GM13976 (cell line): ENCODE results near the gene SCART1.
"Not testable (repeated sequence)": the region's sequence is repeated elsewhere in the genome, so short reads cannot be mapped to it uniquely, and the experiment has no call there.

Experiments
- DNase-seq: peaks from one replicate; pipeline ENCODE4 v3.0.0; 2012; ENCODE audit warnings: low spot score
- in situ Hi-C: fragments of 300-500 bp; cut with MboI; formaldehyde crosslinking; loops from one replicate; pipeline ENCODE4 v1.12.0; 2022; ENCODE audit warnings: low sequenced_read_pairs, mixed read lengths, inconsistent platforms; ENCODE audit not compliant: unreplicated experiment
- TF ChIP-seq, protein P1 (sequence below): IDR thresholded peaks from 2 replicates; pipeline ENCODE4 v1.5.1; 2012; ENCODE audit warnings: borderline replicate concordance, mild to moderate bottlenecking; ENCODE audit not compliant: insufficient read depth; ENCODE audit errors: extremely low read depth, missing control alignments, control extremely low read depth

SCART1 gene

DNA sequence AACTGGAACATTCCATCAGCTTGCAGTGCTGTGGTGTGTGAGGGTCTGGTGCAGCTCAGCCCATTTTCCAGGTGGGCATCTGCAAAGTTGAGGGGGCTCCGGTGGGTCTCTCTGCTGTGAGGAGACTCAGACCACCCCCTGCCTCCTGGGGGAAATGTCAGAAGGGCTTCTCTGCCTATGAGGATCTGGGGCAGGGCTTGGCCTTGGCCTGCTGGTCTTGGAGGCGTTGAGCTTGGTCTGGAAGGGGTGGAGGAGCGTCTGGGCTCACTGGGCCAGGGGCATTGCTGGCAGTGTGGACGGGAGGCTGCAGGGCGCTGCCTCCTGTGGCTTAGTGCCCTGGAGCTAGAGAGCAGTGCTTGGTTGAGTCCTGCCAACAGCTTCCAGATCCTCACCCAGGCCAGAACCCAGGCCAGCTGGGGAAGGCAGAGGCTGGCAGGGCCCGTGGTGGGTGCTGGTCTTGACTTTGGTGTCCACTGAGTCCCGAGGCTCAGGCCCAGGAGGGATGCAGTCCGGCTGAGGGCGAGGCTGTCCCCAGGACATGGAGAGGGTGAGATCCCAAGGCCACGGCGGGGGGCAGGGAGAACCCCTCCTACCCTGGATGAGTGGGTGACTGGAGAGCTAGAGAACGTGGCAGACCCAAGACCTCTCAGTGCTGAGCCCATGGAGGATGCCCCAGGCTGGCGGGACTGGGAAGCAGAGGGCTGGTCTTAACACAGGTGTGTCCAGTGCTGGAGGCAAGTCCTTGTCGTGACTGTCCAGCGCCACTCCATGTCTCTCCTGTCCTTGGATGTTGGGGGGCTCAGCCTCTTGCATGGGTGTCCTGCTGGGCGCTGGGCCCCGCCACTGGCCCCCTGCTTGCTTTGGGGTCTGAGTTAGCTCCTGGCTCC is 32.2 kb upstream of the SCART1 start:
- in situ Hi-C loops, result no loop called here

DNA sequence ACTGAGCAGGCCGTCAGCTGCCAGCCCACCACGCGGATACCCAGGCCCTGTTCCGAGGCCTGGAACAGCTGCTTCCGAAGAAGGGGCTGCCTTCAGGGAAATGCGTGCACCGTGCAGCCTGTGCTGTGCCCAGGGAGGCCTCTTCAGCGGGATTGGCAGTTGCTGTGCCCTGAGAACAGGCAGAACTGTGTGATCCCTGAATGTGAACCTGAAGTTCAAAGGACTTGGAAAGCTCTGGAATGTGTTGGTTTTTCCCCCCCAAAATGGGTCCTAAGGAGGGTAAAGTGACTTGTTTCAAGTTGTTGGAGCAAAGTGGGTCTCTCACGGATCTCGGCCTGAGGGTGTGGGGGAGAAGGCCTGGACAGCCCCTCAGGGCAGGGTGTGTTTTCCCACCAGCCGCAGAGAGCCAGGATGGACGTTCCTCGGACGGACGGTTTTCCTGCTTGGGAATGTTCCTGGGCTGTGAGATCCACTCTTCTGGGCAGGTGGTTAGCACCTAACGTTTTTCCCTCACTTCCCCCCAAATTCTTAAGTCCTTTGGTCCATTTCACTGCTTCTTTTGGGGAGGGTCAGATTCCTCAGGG is 31.4 kb upstream of the SCART1 start:
- peak; percentile 34 for DNase-seq
- in situ Hi-C loops, result no loop called here
- TF ChIP-seq, protein P1, sequence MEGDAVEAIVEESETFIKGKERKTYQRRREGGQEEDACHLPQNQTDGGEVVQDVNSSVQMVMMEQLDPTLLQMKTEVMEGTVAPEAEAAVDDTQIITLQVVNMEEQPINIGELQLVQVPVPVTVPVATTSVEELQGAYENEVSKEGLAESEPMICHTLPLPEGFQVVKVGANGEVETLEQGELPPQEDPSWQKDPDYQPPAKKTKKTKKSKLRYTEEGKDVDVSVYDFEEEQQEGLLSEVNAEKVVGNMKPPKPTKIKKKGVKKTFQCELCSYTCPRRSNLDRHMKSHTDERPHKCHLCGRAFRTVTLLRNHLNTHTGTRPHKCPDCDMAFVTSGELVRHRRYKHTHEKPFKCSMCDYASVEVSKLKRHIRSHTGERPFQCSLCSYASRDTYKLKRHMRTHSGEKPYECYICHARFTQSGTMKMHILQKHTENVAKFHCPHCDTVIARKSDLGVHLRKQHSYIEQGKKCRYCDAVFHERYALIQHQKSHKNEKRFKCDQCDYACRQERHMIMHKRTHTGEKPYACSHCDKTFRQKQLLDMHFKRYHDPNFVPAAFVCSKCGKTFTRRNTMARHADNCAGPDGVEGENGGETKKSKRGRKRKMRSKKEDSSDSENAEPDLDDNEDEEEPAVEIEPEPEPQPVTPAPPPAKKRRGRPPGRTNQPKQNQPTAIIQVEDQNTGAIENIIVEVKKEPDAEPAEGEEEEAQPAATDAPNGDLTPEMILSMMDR, result no peak

More for the DNA sequence above, 32.2 kb upstream of the SCART1 start:
- TF ChIP-seq, protein P1, result no peak
- peak; percentile 32 for DNase-seq

DNA sequence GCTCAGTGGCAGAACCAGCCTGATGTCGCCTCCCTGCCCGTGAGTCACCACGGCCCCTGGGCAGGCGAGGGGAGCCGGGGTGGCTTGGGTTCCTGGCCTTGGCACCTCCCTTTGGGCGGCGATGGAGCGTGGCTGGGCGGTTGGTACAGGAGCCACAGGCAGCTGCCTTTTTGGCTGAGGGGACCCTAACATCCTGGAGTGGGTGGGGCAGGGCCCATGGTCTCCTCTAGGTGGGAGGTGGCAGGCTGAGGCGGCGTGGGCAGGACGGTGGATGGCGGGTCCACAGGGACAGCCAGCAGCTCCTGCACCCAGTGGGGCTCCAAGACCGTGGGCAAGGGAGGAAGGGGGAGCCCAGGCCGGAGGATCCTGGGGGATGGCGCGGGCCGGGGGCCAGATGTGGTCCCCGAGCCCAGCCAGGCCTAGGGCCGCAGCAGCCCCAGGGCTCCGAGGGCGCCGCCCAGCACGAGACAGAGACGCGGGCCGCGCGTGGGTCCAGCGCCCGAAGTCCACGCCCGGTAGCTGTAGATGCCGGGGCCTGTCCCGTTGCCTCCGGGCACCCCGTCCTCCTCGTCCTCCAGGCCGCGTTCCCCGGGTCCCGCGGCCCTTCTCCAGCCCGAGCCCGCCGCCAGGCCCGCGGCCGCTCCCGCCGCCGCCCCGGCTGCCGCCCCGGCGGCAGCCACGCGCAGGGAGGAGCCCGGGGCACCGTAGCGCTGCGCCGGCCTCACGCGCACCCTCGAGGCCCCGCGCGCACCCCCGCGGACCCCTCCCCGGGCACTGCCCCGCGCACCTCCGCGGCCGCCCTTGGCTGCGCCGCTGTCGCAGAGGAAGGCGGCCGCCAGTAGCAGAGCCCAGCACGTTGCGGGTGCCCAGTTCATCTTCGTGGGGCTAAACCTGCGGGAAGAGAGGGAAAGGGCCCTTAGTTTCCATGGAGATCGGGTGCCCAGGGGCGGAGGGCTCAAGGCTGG is 30.7 kb upstream of the SCART1 start:
- peak; percentile 40 for DNase-seq
- TF ChIP-seq, protein P1, result no peak
- in situ Hi-C loops, result no loop called here

DNA sequence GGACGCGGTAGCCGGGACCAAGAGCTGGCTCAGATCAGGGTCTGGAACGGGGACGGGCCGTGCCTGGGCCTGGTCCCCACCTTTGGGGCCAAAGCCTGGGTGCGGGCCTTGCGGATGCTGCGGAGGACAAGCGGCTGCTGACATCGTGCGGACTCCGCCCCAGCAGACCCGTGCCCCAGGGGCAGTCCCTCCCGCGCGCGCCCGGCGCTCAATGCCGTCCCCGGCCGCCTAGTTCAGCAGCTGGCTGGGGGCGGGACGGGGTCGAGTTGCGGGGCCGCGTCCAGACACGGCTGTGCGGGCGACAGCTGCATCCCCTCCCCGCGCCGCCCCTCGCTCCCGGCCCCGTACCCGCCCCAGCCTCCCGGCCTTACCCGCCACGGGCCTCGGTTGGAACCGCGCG is 29.6 kb upstream of the SCART1 start:
- in situ Hi-C loops, DNase-seq: not testable (repeated sequence)

DNA sequence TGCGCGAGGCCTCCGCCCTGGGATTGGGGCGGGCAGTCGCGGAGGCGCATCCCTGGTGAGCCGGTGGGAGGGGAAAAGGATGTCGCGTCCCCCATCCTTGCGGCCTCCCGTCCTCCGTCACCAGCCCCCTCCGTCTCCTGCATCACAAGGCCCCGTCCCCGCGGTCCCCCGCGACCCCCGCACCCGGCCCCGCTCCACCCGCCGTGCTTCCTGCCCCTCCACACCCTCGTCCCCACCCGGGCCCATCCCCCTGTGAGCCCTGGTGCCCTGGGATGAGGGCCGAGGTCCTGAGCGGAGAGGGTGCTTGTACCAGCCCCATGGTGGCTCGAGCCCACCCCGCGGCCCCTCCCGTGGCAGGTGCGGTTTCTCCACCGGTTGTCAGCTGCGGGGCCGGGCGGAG is 29.1 kb upstream of the SCART1 start, which contains the start of gene SPRN:
SPRN (minus strand) TSS at position 25 of the 400 bp plus-strand sequence. CDS start 944 bp downstream, outside the sequence.
- DNase-seq, in situ Hi-C loops: not testable (repeated sequence)

DNA sequence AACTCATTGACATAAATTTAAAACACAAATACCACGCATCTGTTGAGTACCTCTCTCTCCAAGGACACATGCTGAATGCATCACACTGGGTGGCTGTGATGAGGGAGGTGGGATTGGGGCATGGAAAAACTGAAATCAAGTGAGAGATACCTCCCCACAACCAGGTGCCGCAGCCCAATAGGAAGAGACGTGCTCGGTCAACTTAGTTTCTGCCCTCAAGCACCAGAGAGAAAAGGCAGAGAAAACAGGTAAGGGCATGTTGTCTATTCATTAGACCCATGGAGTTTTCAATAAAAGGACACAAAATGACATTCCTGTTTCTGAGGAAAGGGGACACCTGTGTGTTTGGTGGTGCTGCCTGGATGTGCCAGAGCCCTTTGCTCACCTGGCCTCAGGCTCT is 24.2 kb upstream of the SCART1 start:
- DNase-seq, in situ Hi-C loops: not testable (repeated sequence)

DNA sequence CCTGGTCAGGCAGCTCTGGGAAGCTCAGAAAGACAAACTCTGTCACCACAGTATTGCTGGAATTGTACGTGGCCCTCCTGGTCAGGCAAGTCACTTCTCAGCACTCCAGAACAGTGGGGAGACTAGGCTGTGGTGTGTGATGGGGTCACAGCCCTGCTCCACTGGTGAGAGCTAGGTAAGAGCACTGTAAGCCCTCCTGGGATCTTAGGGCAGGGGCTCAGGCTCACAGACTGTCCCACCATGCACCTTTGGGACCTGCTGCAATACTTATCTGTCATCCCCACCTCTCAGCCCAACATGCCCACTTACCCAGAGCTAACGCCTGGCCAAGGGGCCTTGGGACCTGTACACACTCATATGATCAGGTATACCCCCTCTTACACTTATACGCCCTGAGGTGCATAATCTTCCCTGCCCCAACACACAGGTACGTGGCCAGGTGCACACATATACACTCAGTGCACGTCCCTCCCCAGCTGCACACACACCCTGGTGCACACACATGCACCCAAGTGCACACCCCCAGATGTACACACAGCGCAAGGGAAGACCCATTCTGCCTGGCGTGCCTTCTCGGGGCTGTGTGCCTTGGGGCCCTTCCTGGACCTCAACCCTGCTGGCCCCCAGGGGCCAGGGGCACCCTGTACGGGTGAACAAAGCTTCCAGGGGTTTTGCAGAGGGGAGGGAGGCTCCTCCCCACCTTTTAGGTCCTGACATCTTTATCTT is 21.7 kb upstream of the SCART1 start:
- DNase-seq, in situ Hi-C loops: not testable (repeated sequence)

DNA sequence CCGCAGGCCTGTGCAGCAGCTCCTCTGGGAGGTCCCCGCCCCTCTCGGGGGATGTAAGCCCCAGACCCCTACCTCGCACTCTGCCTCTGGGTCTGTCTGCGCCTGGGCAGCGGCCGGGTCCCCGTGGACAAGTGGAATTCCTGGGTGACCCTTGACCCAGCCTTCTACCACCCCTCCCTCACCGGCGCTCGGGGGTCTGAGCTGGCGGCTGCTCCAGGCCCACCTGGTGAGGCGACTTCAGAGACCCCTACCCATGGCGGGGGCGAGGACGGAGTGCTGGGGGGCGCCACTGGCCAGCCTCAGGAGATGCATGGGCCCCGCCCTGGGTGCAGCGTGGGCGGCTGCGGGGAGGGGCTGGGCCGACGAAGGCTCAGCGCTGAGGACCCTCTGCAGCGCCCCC is 21.0 kb upstream of the SCART1 start:
- DNase-seq, in situ Hi-C loops: not testable (repeated sequence)
